HL-60 (cell line): ENCODE results near the gene COBL.

ENCODE experiments used
- DNase-seq, 2 experiments: peaks; one replicate each; pipeline ENCODE4 v3.0.0-alpha.2; 2010 to 2020; ENCODE audit warnings: low read depth in 1 of 2, low spot score in 1 of 2
- H3K27ac ChIP-seq: fragments of 250-450 bp; sonication (Bioruptor Pico); replicated peaks from 2 replicates; pipeline ENCODE4 v1.5.1; 2020; ENCODE audit warnings: mild to moderate bottlenecking, moderate library complexity
- H3K27me3 ChIP-seq: fragments of 250-450 bp; sonication (Bioruptor Pico); 2 replicates; pipeline ENCODE4 v1.5.1; 2021; ENCODE audit warnings: mild to moderate bottlenecking, moderate library complexity; ENCODE audit not compliant: insufficient read depth, poor library complexity, severe bottlenecking
- H3K4me3 ChIP-seq: replicated peaks from 2 replicates; pipeline ENCODE4 v1.5.1; 2011; ENCODE audit warnings: mild to moderate bottlenecking, control low read depth, low read length; ENCODE audit not compliant: insufficient read depth
- GABPA ChIP-seq: IDR thresholded peaks from 2 replicates; pipeline ENCODE4 v1.6.1; 2012; ENCODE audit warnings: low read depth
- POLR2AphosphoS5 ChIP-seq: IDR thresholded peaks from 2 replicates; pipeline ENCODE4 v1.6.1; 2012; ENCODE audit warnings: low read depth
- SPI1 ChIP-seq: IDR thresholded peaks from 2 replicates; pipeline ENCODE4 v1.6.1; 2012; ENCODE audit warnings: low read depth, mild to moderate bottlenecking, borderline replicate concordance
- TF ChIP-seq, protein P1 (sequence below): IDR thresholded peaks from one replicate; pipeline ENCODE4 v1.5.1; 2011; ENCODE audit warnings: low read length, control low read depth, inconsistent platforms; ENCODE audit not compliant: insufficient read depth
- TF ChIP-seq, protein P2 (sequence below): IDR thresholded peaks from 2 replicates; pipeline ENCODE4 v1.6.1; 2012; ENCODE audit warnings: low read depth; ENCODE audit not compliant: insufficient replicate concordance

Gene COBL

DNA sequence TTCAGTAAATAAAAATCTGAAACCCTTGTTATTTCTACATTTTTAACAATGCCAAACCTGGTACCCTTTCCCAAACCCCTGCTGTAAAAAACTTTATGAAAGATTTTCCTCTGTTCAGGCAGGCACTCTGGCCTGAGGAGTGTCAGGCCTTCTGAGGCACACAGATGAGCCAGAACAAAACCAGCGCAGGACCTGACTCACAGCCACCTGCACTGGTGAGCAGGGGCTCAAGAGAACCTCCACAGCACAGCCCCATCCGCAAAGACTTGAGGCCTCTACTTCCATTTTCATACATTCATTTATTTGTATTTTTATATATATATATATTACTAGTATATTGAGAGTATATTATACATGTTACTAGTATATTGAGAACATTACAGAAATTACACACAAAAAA is 49.4 kb downstream of the COBL start:
- TF ChIP-seq SPI1: no peak
- no peak for TF ChIP-seq GABPA
- no peak for TF ChIP-seq POLR2AphosphoS5
- TF ChIP-seq, protein P1, sequence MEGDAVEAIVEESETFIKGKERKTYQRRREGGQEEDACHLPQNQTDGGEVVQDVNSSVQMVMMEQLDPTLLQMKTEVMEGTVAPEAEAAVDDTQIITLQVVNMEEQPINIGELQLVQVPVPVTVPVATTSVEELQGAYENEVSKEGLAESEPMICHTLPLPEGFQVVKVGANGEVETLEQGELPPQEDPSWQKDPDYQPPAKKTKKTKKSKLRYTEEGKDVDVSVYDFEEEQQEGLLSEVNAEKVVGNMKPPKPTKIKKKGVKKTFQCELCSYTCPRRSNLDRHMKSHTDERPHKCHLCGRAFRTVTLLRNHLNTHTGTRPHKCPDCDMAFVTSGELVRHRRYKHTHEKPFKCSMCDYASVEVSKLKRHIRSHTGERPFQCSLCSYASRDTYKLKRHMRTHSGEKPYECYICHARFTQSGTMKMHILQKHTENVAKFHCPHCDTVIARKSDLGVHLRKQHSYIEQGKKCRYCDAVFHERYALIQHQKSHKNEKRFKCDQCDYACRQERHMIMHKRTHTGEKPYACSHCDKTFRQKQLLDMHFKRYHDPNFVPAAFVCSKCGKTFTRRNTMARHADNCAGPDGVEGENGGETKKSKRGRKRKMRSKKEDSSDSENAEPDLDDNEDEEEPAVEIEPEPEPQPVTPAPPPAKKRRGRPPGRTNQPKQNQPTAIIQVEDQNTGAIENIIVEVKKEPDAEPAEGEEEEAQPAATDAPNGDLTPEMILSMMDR: no peak
- TF ChIP-seq, protein P2, sequence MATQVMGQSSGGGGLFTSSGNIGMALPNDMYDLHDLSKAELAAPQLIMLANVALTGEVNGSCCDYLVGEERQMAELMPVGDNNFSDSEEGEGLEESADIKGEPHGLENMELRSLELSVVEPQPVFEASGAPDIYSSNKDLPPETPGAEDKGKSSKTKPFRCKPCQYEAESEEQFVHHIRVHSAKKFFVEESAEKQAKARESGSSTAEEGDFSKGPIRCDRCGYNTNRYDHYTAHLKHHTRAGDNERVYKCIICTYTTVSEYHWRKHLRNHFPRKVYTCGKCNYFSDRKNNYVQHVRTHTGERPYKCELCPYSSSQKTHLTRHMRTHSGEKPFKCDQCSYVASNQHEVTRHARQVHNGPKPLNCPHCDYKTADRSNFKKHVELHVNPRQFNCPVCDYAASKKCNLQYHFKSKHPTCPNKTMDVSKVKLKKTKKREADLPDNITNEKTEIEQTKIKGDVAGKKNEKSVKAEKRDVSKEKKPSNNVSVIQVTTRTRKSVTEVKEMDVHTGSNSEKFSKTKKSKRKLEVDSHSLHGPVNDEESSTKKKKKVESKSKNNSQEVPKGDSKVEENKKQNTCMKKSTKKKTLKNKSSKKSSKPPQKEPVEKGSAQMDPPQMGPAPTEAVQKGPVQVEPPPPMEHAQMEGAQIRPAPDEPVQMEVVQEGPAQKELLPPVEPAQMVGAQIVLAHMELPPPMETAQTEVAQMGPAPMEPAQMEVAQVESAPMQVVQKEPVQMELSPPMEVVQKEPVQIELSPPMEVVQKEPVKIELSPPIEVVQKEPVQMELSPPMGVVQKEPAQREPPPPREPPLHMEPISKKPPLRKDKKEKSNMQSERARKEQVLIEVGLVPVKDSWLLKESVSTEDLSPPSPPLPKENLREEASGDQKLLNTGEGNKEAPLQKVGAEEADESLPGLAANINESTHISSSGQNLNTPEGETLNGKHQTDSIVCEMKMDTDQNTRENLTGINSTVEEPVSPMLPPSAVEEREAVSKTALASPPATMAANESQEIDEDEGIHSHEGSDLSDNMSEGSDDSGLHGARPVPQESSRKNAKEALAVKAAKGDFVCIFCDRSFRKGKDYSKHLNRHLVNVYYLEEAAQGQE: no peak
- H3K4me3 ChIP-seq: no peak overlapping the region
- no peak overlapping the region for H3K27ac ChIP-seq
- no peak for DNase-seq
- H3K27me3 ChIP-seq: no peaks in the 10 kb centered on the region

DNA sequence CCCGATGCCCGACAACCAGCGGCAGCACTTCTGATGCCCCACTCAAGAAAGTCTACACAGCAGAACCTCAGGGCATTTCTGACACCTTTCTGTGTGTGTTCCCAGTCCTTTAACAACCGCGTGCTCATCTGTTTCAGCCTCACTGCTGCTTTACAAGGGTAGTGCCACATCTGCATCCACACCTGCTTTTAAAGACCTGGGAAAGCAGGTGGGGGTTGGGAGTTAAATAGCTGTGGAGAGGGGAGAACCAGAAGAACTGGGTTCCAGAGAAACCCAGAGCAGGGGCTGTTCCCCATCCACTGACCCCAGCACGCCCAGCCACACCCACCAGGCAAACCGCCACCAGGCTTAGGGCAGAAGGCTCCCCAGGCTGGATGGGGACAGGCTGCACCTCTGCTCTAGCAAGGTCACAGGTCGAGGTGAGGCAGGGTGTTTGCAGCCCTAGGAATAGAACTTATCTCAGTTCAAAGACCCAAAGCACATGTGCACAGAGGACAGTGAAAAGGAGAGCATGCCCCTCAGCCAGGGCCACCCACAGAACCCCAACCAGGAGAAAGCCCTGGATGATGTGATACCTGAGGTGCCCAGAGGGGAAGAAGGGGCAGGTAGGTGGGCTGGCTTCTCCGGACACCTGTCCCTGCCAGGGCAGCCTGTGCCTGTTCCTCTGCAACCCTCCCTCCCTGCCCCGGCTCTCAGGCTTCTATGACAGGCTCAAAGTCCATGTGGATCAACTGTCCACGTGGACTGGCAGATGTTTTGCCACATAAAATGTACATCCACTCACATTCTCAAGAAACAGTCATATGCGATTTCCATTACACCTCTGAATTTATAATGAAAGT is 51.3 kb downstream of the COBL start:
- DNase-seq: no peak
- TF ChIP-seq, protein P2: no peak
- no peak for TF ChIP-seq SPI1
- TF ChIP-seq, protein P1: no peak
- TF ChIP-seq POLR2AphosphoS5: no peak
- no peak for TF ChIP-seq GABPA

DNA sequence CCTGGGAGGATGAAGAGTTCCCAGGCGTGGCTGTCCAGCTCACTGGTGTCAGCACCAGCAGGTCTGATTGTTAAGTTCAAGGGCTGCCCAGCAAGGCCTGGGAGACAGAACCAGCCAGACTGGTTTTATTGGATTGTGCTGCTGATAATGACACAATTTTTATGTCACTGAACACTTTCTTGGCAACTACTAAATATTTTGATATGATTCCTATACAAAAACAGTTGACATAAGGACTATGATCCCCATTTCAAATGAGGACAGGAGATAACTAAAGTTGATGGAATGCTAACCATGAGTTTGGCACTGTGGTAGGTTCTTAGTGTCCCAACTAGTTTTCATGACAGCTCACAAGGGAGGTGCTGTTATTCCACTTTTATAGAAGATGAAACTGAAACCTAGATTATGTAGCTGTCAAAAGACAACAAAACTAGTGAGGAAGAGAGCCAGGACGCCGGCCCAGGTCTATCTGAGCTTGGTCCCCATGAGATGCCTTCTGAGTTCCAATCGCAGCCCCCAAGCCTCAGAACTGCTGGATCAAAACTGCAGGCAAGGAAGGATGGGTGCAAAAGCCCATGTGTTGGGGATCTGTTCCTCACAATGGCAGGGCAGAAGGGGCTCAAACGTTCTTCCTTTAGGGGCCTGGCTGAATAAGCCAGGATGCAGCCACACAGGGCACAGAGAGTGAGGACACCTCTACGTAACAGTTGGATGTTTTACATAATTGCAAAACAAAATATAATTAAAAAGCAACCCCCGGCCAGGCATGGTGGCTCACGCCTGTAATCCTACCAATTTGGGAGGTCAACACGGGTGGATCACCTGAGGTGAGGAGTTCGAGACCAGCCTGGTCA is 52.8 kb downstream of the COBL start:
- H3K4me3 ChIP-seq: no peak overlapping the region
- TF ChIP-seq, protein P2: no peak
- TF ChIP-seq, protein P1: no peak
- no peak for TF ChIP-seq POLR2AphosphoS5
- no peak for TF ChIP-seq GABPA
- no peak for TF ChIP-seq SPI1
- no peak for DNase-seq
- no peak overlapping the region for H3K27ac ChIP-seq
- H3K27me3 ChIP-seq: no peaks in the 10 kb centered on the region

More for the DNA sequence above, 51.3 kb downstream of the COBL start:
- H3K4me3 ChIP-seq: no peak overlapping the region
- H3K27me3 ChIP-seq: no peaks in the 10 kb centered on the region
- no peak overlapping the region for H3K27ac ChIP-seq
